AG09319 (cell line): ENCODE results near the gene ZMIZ1.

ENCODE experiments used
- DNase-seq: peaks from one replicate; pipeline ENCODE4 v3.0.0-alpha.2; 2010; ENCODE audit warnings: low read depth; ENCODE audit errors: extremely low read depth
- TF ChIP-seq, protein P1 (sequence below): IDR thresholded peaks from 2 replicates; pipeline ENCODE4 v1.5.1; 2011; ENCODE audit warnings: low read depth, mild to moderate bottlenecking, inconsistent platforms, low read length, moderate library complexity

Gene ZMIZ1

GRCh38 chr10:79321951-79322350 is 253.2 kb downstream of the ZMIZ1 start:
- DNase-seq: no peak
- TF ChIP-seq, protein P1, sequence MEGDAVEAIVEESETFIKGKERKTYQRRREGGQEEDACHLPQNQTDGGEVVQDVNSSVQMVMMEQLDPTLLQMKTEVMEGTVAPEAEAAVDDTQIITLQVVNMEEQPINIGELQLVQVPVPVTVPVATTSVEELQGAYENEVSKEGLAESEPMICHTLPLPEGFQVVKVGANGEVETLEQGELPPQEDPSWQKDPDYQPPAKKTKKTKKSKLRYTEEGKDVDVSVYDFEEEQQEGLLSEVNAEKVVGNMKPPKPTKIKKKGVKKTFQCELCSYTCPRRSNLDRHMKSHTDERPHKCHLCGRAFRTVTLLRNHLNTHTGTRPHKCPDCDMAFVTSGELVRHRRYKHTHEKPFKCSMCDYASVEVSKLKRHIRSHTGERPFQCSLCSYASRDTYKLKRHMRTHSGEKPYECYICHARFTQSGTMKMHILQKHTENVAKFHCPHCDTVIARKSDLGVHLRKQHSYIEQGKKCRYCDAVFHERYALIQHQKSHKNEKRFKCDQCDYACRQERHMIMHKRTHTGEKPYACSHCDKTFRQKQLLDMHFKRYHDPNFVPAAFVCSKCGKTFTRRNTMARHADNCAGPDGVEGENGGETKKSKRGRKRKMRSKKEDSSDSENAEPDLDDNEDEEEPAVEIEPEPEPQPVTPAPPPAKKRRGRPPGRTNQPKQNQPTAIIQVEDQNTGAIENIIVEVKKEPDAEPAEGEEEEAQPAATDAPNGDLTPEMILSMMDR: no peak

DNA sequence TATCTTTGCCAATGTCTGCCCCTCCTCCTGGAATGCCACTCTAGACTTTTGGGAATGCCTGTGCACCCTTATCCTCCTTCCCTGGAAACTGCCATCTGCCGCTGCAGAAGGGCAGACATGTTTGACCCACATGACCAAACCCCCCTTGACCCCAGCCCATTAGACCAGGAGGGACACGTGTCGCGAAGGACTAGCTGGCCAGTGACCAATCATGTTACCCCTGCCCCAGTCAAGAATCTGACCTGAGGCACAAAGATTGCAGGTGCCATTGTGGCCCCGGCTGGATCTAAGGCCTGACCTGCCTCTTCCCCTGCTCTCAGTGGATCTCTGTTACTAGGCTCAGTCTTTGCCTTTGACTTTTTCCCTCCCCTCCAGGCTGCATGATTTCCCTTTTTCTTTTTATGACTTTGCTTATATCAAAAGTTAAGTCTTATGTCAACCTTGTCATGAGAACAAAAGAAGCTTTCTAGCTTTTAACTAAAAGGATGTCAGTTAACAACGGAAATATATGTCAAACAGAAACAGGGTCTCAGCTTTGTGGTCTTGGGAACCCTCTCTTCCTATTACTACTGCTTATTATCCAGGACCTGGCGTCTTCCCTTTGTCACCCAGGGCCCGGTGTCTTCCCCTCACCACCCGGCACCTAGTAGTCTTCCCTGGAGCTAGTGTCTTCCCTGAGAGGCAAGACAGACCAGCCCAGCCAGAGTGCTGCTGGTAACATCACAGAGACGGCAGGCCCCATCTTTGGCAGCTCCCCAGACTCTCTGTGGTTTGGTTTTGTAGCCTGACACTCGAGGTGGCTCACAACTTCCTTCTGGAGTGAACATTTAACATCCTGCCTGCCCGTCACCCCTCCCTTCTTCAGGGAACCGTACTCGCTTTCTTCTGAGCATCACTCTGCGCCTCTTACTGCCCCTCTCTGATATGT is 254.1 kb downstream of the ZMIZ1 start:
- TF ChIP-seq, protein P1: no peak
- DNase-seq: peak; percentile 53

DNA sequence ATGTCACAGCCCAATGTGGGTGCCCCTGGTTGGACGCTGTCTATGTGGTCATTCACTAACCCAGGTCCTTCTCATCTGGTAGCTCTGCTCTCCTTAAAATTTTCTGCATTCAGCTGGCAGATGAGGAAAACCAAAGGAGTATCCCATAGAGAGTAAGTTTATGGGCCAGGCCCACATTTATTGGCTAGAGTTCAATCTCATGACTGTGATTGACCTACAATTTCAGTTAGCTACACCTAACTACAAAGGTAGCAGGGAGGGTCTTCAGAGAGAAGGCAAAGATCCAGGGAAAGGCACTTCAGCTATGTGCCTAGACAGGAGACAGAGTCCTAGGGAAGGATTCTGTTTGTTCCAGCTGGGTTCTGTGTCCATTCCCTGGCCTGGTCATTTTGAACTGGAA is 254.8 kb downstream of the ZMIZ1 start:
- DNase-seq: no peak
- TF ChIP-seq, protein P1: no peak

GRCh38 chr10:79324032-79324695 is 255.4 kb downstream of the ZMIZ1 start:
- no peak for DNase-seq
- TF ChIP-seq, protein P1: no peak

GRCh38 chr10:79326361-79327089 is 257.8 kb downstream of the ZMIZ1 start:
- DNase-seq: no peak
- TF ChIP-seq, protein P1: no peak

DNA sequence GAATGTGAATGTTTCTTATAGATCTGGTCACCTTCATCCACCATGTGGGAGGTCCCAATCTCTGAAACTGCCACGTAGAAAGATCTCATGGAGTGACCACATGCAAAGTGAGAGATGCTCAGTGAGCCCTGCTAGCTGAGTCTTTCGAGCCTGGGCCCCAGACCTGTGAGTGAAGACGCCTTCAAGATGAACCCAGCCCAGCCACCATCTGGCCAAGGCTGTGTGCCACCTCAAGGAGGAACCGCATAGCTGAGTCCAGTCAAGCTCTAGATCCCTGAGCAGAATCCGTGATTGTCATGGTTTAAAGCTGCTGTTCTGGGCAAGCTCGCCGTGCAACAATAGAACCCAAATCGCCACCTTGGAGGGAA is 258.3 kb downstream of the ZMIZ1 start:
- DNase-seq: no peak

More for the DNA sequence above, 258.3 kb downstream of the ZMIZ1 start:
- TF ChIP-seq, protein P1: no peak
